ENCODE results near the gene IFNGR1. TPM values are rescaled to one million over a fixed set of nuclear protein-coding genes. Genes with fewer than 3 reads are reported as not detected.

Gene IFNGR1
- total and polyA plus RNA-seq, 10 of the 15 experiments (the other 5 are each of a cell fraction or from before 2014, with no cell fraction given) = 89.0 to 296 (median 138) TPM

DNA sequence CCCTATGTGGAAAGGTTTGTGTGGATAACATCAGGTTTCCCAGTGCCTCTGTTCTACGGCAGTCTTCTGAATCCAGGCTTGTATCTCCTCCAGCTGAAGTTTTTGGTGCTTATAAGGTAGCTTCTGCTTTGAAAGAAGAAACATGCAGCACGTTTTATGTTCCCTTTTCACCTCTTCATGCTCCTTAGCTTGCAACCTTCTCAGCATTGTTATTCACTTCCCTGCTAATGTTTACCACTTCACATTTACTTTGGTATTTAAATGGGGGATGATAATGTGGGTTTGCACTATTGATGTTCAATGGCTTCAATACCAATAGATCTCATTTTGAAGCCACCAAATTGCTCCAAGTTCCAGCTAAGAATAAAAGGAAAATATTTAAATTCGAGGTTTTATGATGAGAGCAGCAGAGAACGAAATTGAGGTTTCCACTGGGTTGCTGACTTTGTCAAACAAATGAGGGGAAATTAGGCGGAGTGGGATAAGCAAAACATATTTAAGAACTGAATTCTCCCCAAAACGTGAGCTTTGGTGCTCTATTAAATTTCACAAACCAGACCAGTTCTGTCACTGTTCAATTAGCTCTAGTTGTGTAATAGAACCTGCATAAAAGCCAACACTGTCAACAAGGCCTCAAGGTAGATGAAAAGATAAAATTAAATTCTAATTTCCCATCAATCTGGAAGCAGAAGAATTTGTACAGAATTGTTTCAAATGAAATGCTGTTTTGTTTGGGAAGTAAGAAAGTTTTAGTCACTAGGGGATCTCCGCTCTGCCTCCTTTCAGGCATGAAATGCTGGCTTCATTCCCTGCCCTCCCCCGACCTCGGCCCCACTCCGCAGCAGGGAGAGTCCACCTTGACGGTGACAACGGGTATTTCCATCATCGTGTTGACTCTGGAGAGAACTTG is 47.1 kb downstream of the IFNGR1 start:
- H3K36me3 ChIP-seq (ENCODE audit: control insufficient read depth in 2 of 2, insufficient read depth in 2 of 2, low read length in 1 of 2) = no peaks in the 10 kb centered on the region
- 36% methylated on average over 13 of the region's 13 CpGs for WGBS (ENCODE audit: insufficient coverage, insufficient replicate concordance, low lambda C conversion rate, missing lambda C conversion rate)
- ChIA-PET RAD21 (ENCODE audit: unreplicated experiment) (interaction anchor here (0.6 to 11.3 kb wide), 24 partner anchors 10 to 142 kb away, joined by 3 to 500 read pairs (median 6); no protein-coding TSS in a partner anchor), CTCF (interaction anchor here (0.6 to 3.2 kb wide), 14 partner anchors 41 to 493 kb away, joined by 3 to 16 read pairs (median 6); no protein-coding TSS in a partner anchor), SMC1A (ENCODE audit: uncharacterized antibody, unreplicated experiment) (interaction anchor here (0.6 to 9.7 kb wide), 39 partner anchors 9 to 469 kb away, joined by 3 to 293 read pairs (median 5); no protein-coding TSS in a partner anchor), POLR2A (interaction anchor here (0.8 to 2.7 kb wide), 20 partner anchors 10 to 90 kb away, joined by 3 to 18 read pairs (median 4); no protein-coding TSS in a partner anchor)
- peak overlapping the region; percentile 53 for H3K4me2 ChIP-seq (ENCODE audit: control insufficient read depth, insufficient read depth)
- no peaks in the 10 kb centered on the region for H3K27me3 ChIP-seq (replicated peaks in 1 of 2; ENCODE audit: control insufficient read depth in 2 of 2, insufficient read depth in 2 of 2, low read length in 1 of 2)
- intact Hi-C loops (cut with micrococcal nuclease; ENCODE audit: unreplicated experiment) = no loop called here
- H3K9me3 ChIP-seq (replicated peaks; ENCODE audit: control insufficient read depth, insufficient read depth, low read length) = peaks cover 13% of the 10 kb centered on the region; the same call in 2 of the 3 replicates
- ATAC-seq (peak; percentile 86), DNase-seq (ENCODE audit: low read depth, low spot score) (peak; percentile 68), FAIRE-seq (no peak)
- H3K27ac ChIP-seq (ENCODE audit: control insufficient read depth, insufficient read depth) = peak overlapping the region; percentile 84
- H3K4me3 ChIP-seq = 0 out of 2 replicates have a peak overlapping the region, but pooled peaks have one; percentile 1
- peak overlapping the region; percentile 22 for H2AFZ ChIP-seq (ENCODE audit: control insufficient read depth, low read depth, low read length)
- in situ Hi-C loops (cut with MboI) = no loop called here
- peak overlapping the region; percentile 42 for H3K9ac ChIP-seq (ENCODE audit: control insufficient read depth, insufficient read depth, low read length)
- H3K4me1 ChIP-seq (ENCODE audit: control insufficient read depth, insufficient read depth, low read length) = peaks cover 51% of the 10 kb centered on the region
- H3K79me2 ChIP-seq (ENCODE audit: control insufficient read depth, insufficient read depth, low read length) = no peaks in the 10 kb centered on the region; the same call in 1 of the 2 replicates
- no peaks in the 10 kb centered on the region for H4K20me1 ChIP-seq (ENCODE audit: control insufficient read depth, insufficient read depth)
- TSS peak; percentile 66 for BruUV-seq (replicated peaks)
- 0 out of 2 replicates have a peak, but pooled peaks have one; percentile 16 for TF ChIP-seq MEF2A (IDR thresholded peaks at IDR 0.05; ENCODE audit: insufficient read depth, low read depth, low read length)
- TF ChIP-seq SPI1 (IDR thresholded peaks at IDR 0.05; ENCODE audit: borderline replicate concordance, insufficient read depth, low read depth, low read length) = no peak
- 0 out of 2 replicates have a peak, but pooled peaks have one; percentile 19 for TF ChIP-seq ZSCAN29 (IDR thresholded peaks at IDR 0.05)
- no peak for TF ChIP-seq EZH2 (IDR thresholded peaks at IDR 0.05; ENCODE audit: borderline replicate concordance, control insufficient read depth, low read depth, low read length)
- peak; percentile 18; the same call in 1 of the 2 replicates for TF ChIP-seq RAD21 (IDR thresholded peaks at IDR 0.05; ENCODE audit: insufficient read depth, low read depth, low read length)
- no peak for TF ChIP-seq KLF5 (IDR thresholded peaks at IDR 0.05; ENCODE audit: partially characterized antibody)
- TF ChIP-seq RB1 (IDR thresholded peaks at IDR 0.05; ENCODE audit: borderline replicate concordance) = no peak
- TF ChIP-seq, protein P1, sequence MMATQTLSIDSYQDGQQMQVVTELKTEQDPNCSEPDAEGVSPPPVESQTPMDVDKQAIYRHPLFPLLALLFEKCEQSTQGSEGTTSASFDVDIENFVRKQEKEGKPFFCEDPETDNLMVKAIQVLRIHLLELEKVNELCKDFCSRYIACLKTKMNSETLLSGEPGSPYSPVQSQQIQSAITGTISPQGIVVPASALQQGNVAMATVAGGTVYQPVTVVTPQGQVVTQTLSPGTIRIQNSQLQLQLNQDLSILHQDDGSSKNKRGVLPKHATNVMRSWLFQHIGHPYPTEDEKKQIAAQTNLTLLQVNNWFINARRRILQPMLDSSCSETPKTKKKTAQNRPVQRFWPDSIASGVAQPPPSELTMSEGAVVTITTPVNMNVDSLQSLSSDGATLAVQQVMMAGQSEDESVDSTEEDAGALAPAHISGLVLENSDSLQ (IDR thresholded peaks at IDR 0.05) = no peak
- TF ChIP-seq YBX1 (IDR thresholded peaks at IDR 0.05) = no peak
- no peak; the same call in 1 of the 2 replicates for TF ChIP-seq SMARCA5 (IDR thresholded peaks at IDR 0.05)
- TF ChIP-seq, protein P2, sequence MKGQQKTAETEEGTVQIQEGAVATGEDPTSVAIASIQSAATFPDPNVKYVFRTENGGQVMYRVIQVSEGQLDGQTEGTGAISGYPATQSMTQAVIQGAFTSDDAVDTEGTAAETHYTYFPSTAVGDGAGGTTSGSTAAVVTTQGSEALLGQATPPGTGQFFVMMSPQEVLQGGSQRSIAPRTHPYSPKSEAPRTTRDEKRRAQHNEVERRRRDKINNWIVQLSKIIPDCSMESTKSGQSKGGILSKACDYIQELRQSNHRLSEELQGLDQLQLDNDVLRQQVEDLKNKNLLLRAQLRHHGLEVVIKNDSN (IDR thresholded peaks at IDR 0.05; ENCODE audit: borderline replicate concordance, extremely low read length, insufficient read depth, low read depth, low read length) = no peak
- no peak for TF ChIP-seq CHD1 (IDR thresholded peaks at IDR 0.05; ENCODE audit: low read depth, low read length)
- no peak; the same call in 1 of the 2 replicates for TF ChIP-seq PML (IDR thresholded peaks at IDR 0.05; ENCODE audit: low read length)
- TF ChIP-seq, protein P3, sequence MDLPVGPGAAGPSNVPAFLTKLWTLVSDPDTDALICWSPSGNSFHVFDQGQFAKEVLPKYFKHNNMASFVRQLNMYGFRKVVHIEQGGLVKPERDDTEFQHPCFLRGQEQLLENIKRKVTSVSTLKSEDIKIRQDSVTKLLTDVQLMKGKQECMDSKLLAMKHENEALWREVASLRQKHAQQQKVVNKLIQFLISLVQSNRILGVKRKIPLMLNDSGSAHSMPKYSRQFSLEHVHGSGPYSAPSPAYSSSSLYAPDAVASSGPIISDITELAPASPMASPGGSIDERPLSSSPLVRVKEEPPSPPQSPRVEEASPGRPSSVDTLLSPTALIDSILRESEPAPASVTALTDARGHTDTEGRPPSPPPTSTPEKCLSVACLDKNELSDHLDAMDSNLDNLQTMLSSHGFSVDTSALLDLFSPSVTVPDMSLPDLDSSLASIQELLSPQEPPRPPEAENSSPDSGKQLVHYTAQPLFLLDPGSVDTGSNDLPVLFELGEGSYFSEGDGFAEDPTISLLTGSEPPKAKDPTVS (IDR thresholded peaks at IDR 0.05; ENCODE audit: low read depth, low read length) = no peak
- TF ChIP-seq FOXM1 (IDR thresholded peaks at IDR 0.05; ENCODE audit: low read depth, low read length) = peak; percentile 83
- TF ChIP-seq, protein P4, sequence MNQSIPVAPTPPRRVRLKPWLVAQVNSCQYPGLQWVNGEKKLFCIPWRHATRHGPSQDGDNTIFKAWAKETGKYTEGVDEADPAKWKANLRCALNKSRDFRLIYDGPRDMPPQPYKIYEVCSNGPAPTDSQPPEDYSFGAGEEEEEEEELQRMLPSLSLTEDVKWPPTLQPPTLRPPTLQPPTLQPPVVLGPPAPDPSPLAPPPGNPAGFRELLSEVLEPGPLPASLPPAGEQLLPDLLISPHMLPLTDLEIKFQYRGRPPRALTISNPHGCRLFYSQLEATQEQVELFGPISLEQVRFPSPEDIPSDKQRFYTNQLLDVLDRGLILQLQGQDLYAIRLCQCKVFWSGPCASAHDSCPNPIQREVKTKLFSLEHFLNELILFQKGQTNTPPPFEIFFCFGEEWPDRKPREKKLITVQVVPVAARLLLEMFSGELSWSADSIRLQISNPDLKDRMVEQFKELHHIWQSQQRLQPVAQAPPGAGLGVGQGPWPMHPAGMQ (IDR thresholded peaks at IDR 0.05; ENCODE audit: borderline replicate concordance) = no peak
- no peak for TF ChIP-seq IRF4 (IDR thresholded peaks at IDR 0.05; ENCODE audit: low read depth, low read length)

Measured in GM12878 (cell line).